Measurements from ENCODE around the gene TUBB.

TUBB gene

GRCh38 chr6:30719791-30720737 lies at the start of gene TUBB:
Gene TUBB, plus strand, starts transcription at chr6:30720352. Its CDS starts 155 bp downstream, at chr6:30720507.
- DNase-seq (ENCODE audit: low spot score): peak; percentile 98

DNA sequence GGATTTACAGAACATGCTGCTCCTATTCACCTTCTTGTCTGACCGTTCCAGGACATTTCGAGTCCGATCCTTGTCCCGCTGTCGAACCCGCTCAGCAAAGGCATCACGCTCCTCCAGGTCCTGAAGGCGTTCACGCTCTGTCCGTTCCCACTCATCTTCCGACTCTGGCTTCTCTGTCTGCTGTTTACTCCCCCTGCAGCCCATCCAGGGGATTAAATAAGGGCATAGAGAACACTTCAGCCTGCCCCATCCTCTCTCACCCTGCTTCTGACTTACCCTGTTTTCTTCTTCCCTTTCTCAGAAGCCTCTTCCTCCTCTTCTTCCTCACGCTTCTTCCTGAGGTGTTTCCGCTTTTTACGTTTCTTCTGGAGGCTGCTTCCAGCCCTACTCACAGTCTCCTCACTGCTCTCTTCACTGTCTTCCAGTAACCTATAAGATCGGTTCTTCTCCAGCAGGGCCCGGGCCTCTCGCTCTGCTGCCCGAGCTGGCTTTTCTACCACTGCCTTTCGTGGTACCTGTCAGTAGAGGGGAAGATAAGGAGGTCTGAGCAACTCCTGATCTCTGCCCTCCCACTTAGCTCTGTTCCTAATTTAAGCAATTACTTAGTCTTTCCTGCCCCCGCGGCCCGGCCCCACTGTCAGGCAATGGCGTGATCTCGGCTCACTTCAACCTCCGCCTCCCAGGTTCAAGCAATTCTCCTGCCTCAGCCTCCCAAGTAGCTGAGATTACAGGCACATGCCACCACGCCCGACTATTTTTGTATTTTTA lies 49.2 kb upstream of the TUBB start:
- DNase-seq (ENCODE audit: low spot score): no peak

DNA sequence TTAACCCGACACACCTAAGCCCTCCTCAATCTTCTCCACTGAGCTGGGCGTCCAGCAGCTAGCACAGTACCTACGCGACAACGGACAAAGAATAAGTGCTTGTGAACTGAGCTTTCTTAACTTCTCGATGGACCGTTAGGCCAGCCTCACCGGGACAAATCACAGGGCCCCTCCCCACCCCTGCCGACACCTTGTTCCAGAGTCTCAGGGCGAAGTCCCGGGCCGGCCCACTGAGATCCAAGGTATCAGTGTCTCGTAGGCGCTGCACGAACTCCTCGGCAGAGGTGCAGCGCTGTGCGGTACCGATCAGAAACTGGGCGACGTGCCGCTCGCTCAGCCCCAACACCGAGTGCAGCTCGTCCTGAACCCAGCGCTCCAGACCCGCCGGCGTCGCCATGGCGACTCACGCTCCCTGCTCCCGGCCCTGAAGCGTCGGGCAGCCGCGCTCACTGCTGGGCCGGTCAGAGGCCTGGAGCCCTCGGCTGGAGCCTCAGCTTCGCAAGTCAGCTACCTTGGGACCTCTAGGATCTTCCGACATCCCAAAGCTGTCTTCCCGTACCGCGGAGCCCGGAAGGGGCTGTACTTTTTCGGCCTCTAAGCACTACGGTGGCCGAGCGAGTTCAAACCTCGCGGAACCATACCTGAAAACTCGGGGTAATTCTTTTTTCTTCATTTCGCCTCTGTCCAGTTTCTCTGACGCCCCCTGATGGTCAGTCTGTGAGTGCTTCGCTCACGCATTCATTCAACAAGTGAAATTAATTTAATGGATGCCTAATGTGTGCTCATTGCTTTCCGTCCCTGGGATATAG lies 47.5 kb upstream of the TUBB start, which contains the start of gene DHX16:
DHX16 (minus strand) TSS at position 562 of the 809 bp plus-strand sequence; CDS start at position 397, 165 bp downstream.
- peak; percentile 93 for DNase-seq (ENCODE audit: low spot score)

DNA sequence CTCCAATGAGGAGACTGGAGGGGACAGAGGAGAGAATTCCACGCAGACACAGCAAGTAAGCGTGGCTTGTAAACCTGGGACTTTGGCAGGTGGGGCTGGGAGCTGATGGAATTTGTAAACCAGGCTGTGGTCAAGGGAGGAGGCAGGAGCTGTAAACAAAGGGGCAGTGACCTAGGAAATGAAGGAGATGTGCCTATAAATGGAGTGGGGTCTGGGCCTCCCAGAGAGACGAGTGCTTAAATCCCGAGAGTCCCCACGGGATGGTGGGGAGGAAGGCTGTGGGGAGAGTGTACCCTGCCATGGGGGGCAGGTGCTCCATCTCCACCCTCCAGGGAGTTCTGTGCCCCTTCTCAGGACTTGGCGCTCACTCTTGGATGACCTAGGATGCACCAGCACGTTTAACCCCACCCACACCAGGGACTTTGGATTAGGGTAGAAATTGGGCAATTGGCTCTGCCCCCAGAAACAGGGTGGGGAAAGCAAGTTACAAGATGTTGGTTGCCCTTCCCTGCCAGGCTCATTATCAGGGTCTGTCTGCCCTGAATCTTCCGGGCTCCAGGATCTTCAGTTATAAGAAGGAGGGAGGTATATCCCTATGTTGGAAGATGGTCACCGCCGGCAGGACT lies 43.4 kb upstream of the TUBB start:
- DNase-seq (ENCODE audit: low spot score): no peak

- DNase-seq (ENCODE audit: low spot score): peak; percentile 91
These were observed 41.0 kb upstream of the TUBB start for GRCh38 chr6:30678964-30679726.

GRCh38 chr6:30679765-30680535 lies 40.2 kb upstream of the TUBB start:
- DNase-seq (ENCODE audit: low spot score): no peak

DNA sequence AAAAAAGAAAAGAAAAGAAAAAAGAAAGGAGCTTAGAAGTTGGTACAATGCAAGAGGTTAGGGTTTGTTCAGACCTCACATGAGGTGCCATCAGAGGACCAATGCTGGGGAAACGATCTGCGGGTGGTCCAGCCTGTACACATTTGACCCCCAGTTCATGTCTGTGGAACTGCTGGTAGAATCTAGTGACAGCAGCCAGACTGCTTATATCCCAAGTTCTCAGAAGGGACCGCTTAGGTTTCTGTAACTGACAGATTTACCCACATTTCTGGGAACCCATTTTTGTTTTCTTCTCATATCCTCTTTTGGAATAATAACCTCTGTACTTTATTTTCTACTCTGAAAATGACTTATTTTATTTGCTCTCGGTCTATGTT lies 38.4 kb upstream of the TUBB start:
- DNase-seq (ENCODE audit: low spot score): no peak

DNA sequence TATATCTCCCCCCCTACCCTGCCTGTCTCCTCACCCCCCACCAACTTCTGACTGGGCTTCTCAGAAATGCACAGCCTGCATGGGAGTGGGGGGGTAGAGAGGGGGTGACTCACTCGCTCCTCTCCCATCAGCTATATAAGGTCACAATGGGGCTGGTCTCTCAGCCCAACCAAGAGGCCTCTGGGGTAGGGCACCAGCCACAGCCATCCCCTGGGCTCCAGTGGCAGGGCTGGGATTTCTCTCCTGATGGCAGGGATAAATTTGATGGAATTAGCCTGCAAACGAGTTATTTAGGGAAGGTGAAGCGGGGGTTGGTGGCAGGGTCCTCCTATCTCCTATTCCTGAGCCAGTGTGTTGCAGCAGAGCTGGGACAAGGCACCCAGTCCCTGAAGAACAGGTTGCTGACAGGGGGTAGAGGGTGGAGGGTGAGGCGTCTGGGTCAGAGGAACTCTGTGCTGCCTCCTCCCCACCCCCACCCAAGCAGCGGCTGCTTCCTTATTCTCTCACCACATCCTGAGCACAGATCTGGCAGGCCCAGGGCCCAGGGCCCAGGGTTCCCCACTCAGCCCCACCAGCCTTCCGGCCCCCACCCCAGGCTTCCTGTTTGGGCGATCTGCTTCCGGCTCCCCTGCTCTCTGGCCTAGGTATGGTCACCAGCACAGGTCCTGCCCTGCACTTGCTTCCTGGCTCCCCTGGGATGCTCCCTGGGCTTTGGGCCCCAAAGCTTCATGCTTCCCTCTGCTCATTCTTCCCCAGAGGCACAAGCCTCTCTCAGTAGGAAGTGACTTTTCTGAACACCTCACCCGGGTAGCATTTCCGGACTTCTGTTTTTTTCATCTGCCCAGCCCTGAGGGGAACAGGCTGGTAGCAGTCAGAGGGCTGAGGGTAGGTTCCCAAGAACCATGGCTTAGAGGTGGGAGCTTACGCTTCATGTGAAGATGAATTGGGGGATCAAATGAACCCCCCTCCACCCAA lies 37.7 kb upstream of the TUBB start:
- no peak for DNase-seq (ENCODE audit: low spot score)

DNA sequence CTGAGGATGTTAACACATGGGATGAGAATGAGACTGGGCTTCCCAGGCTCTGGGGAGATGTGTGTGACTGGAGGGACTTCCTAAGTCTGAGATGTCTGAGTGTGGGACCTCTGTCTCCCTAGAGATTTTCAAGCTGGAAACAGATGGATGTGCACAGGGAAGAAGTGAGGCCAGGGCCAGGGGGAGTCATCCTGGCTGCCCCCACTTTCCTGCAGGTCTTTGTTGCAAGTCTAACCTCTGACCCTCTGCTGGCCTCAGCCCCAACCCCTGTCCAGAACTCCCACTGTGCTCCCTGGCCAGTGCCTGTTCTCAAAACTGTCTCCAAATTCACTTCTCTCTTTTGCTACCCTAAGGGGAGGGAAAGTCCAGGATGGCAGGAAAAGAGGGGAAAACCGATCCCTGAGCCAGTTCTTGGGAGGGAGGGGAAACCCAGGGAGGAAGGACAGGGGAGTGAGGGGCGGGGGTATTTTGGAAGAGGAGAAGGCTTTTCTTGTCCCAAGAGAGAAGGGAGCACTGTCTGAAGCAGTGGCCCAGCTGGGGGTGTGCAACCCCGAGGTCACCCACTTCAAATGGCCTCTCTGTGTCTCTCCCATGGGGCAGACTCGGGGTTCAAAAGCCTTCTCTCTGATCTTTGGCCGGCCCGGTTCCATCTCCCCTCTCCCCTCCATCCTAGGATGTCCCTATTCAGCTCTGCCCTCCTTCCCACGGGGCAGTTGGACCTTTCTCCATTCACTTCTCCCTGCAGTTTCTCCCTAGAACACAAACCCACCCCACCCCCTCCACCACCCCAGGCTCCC lies 36.8 kb upstream of the TUBB start:
- no peak for DNase-seq (ENCODE audit: low spot score)

- no peak for DNase-seq (ENCODE audit: low spot score)
These were observed 36.2 kb upstream of the TUBB start for GRCh38 chr6:30683980-30684338.

DNA sequence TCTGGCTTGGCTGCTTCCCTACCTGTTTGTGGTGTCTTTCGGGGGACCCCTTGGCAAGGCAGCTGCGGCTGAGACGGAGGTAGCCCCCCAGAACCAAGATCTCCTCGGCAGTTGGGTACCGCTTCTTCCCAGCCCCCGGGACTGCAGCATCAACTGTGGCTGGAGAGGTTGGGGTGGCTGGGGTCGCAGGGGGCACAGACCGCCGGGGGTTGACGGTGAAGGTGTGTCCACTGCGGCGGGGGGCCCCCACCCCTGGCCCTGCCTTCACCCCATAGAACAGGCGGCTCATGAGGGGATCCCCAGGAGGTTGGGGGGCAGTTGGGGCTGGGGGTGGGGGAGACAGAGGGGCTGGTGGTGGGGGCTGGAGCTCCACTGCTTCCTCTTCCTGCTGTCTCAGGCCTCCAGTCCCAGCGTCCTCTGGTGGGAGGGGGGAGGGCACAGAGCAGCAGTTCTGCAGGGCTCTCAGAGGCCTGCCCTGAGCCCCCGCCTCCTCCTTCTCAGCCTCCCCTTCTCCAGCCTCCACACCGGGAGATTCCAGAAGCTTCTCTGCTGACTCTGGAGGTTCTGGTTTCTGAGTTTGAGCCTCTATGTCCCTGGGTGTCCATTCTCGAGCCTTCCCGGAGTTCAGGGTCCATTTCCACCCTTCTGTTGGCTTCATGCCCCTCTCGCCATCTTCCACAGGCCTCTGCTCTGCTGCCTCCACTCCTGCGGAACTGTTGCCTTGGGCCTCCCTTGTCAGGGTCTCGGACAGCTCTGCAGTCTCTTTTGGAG lies 35.6 kb upstream of the TUBB start:
- no peak for DNase-seq (ENCODE audit: low spot score)

DNA sequence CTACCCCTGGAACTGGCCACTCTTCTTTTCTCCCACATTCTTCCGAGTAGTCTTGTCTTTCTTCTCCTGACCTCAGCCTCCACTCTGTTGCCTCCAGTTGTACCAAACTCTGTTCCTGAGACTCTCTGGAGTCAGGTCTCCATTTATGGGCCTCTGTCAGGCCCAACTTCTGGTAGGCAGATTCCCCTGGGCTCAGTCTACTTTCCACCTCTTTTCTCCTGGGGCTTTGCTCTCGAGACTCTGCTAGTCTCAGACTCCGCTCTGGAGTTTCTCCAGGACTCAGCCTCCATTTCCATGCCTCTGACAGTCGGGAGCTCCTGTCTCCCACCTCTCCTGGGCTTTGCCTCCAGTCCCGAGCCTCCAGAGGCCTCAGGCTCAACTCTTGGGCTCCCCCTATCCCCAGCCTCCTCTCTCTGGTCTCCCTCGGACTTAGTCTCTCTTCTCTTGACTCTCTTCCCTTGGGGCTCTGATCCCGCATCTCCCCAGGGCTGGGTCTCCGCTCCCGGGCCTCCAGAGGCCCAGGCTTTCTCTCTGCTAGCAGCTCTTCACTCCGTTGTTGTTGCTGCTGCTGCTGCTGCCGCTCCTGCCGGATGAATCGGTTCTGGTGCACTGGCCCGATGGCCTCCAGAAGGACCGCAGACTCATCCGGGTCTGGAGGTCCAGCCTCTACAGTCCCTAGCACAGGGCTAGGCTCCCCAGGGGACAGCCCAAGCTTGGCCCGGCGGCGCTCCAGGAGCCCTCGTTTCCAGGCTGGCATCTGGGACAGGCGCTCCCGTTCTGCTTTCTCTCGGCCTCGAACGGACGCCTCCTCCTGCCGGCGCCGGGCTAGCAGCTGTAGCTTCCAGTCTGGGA lies 34.8 kb upstream of the TUBB start:
- no peak for DNase-seq (ENCODE audit: low spot score)

- DNase-seq (ENCODE audit: low spot score): no peak
These were observed 33.9 kb upstream of the TUBB start, which contains the start of gene PPP1R18 for GRCh38 chr6:30686009-30686907. Gene PPP1R18, minus strand, starts transcription at chr6:30686645. Its CDS starts 627 bp downstream, at chr6:30686018.

DNA sequence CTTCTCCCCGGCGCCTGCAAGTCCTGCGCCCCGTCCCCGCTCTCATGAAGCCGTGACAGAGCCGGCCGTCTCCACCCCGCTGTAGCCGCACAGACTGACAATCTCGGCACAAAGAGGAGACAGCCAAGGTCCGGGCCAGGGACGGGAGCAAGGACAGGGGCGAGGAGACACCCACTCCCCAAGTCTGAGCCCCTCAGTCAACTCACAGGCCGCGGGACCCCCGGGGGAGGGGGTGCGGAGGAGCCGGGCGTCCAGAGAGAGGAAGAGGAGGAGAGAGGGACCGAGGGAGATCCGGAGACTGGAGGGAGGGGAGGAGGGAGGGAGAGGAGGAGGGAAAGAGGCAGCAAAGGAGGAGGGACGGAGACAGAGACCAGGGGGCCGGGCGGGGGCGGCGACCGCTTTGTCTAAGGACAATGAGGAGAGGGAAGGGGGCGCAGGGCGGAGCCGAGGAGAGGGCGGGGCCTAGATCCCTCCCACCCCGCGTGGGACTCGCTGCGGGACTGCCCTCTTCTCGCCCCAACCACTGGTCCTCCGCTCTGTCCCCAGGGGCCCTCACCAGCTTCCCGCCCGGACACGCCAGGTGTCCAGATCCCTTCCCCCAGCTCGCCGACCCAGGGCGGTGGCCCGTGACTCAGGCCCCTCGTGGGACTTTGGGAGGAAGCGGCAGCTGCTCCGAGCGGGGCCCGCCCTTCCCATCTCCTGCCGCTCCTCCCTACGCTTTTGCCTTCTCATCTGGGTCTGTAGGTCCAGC lies 33.1 kb upstream of the TUBB start:
- DNase-seq (ENCODE audit: low spot score): peak; percentile 92

Data from ecto neural progenitor cell (in vitro differentiated cells).